ENCODE results near the gene MICAL3. TPM values are rescaled to one million over a fixed set of nuclear protein-coding genes. Genes with fewer than 3 reads are reported as not detected.
"Not testable (repeated sequence)": the region's sequence is repeated elsewhere in the genome, so short reads cannot be mapped to it uniquely, and the experiment has no call there.

Gene MICAL3
- total RNA-seq, 1 donor from 2014 or later: 47.5 TPM

GRCh38 chr22:18059094-18059417, 34.7 kb upstream of the MICAL3 start:
- no peak for DNase-seq (ENCODE audit: low read depth)
- H3K4me3 ChIP-seq (ENCODE audit: low read depth, low read length): no peak overlapping the region
- TF ChIP-seq, protein P1, sequence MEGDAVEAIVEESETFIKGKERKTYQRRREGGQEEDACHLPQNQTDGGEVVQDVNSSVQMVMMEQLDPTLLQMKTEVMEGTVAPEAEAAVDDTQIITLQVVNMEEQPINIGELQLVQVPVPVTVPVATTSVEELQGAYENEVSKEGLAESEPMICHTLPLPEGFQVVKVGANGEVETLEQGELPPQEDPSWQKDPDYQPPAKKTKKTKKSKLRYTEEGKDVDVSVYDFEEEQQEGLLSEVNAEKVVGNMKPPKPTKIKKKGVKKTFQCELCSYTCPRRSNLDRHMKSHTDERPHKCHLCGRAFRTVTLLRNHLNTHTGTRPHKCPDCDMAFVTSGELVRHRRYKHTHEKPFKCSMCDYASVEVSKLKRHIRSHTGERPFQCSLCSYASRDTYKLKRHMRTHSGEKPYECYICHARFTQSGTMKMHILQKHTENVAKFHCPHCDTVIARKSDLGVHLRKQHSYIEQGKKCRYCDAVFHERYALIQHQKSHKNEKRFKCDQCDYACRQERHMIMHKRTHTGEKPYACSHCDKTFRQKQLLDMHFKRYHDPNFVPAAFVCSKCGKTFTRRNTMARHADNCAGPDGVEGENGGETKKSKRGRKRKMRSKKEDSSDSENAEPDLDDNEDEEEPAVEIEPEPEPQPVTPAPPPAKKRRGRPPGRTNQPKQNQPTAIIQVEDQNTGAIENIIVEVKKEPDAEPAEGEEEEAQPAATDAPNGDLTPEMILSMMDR (conservative IDR thresholded peaks at IDR 0.05; ENCODE audit: low read depth, low read length): no peak

DNA sequence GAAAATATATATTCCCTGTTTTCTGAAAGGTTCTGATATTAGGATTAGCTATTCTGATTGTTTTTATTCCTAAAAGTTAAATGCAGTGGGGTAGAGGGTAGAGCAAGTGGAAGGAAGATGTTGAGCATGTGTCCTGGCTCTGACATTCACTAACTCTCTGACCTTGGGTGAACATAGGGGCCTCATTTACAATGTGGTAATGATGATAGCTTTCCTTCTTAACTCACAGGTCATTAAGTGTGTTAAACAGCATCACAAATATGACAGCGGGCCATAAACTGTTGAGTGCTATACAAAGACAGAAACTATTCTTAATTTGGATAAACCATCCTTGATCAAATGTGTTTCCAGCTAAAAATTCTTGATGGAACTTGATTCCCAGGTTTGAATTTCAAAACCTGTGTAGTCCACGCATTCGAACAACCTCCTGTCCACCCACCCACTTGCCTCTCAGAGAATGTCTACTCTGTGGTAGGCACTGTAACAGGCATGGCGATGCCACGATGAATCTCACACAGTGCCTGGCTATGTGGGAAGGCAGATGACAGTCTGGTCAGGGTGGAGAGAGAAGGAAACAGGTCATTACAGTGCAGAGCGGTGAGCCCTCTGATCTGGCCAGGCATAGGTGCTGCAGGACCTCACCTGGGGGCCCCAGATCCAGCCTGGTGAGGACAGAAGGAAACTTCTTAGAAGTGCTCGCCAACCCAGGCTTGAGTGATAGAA, 34.2 kb upstream of the MICAL3 start:
- TF ChIP-seq, protein P1 (conservative IDR thresholded peaks at IDR 0.05; ENCODE audit: low read depth, low read length): no peak
- H3K4me3 ChIP-seq (ENCODE audit: low read depth, low read length): no peak overlapping the region
- no peak for DNase-seq (ENCODE audit: low read depth)

DNA sequence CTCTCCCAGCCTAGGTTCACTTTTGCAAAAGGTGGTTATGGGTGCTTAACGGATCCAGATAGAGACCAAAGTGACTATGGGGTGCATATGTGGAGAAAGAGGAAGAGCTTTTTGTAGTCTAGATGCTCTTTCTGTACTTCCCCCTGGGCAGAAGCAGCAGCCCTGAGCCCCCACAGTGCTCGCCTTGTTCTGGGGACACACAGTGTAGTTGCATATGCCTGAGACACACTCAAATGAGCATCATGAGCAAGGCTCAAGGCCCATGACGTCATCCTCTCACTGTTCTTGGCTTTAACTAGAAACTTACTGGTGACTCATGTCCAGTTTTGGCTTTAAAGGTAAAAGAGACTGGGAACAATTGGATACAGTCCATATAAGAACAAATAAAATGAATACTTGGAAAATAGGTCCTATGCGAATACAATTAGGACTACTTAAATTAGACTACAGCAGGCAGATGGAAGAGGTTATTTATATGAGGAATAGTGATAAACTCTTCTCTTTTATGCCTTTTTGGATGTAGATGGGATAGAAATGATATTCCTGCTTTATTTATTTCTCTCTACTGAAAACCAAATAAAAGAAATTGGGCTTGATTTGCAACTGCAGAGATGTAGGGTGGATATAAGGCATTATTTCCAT, 33.3 kb upstream of the MICAL3 start:
- TF ChIP-seq, protein P1 (conservative IDR thresholded peaks at IDR 0.05; ENCODE audit: low read depth, low read length): no peak

DNA sequence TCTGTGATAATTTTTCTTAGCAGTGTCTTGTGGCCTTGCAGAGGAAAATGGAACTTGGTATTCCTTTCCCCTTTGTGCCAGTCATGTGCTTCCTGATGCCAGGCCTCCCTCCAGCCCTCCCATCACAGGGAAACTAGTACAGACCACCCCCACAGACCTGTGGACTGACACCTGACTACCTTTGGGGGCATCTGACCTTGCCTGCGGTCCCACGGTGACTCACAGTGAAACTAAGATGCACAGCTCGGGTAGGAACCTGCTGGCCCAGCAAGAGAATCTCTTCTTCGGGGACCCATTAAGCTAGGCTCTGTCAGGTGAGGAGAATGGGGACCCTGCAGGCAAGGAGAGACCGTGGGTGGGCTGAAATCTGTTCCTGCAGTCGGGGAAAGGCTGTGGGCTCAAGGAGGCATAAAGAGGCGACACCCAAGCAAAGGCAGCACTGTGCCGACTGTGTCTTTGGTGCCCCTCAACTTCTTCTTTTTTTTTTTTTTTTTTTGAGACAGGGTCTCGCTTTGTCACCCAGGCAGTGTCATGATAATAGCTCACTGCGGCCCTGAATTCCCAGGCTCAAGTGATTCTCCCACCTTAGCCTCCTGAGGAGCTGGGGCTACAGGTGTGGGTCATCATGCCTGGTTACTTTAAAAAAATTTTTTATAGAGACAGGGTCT, 32.6 kb upstream of the MICAL3 start:
- TF ChIP-seq, protein P1 (conservative IDR thresholded peaks at IDR 0.05; ENCODE audit: low read depth, low read length): no peak
- no peak for DNase-seq (ENCODE audit: low read depth)
- no peak overlapping the region for H3K4me3 ChIP-seq (ENCODE audit: low read depth, low read length)

More for the DNA sequence above, 33.3 kb upstream of the MICAL3 start:
- H3K4me3 ChIP-seq (ENCODE audit: low read depth, low read length): no peak overlapping the region
- peak; percentile 96 for DNase-seq (ENCODE audit: low read depth)

DNA sequence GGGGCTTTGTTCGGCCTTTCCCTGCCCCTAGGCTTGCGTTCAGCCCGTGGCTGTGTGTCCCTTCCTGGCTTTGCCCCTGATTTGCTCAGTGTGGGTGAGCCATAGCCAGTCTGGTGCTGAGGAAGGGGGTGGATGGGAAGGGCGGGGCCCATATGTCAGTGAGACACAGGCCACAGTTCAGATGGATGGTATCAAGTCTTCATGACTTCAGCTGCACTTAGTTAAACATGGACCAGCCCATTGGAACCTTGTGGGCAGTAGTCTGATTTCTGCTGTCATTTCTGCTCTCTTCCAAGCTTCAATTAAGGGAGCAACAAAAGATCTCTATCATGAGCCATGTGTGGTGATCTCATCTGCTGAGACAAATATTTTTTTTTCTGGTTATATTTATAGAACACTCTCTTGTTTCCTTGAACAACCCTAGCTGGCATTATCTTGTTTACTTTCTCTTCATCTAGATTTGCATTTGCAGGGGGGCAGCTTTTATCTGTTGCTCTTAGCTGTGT, 31.9 kb upstream of the MICAL3 start:
- H3K4me3 ChIP-seq (ENCODE audit: low read depth, low read length): no peak overlapping the region
- TF ChIP-seq, protein P1 (conservative IDR thresholded peaks at IDR 0.05; ENCODE audit: low read depth, low read length): no peak
- DNase-seq (ENCODE audit: low read depth): no peak

DNA sequence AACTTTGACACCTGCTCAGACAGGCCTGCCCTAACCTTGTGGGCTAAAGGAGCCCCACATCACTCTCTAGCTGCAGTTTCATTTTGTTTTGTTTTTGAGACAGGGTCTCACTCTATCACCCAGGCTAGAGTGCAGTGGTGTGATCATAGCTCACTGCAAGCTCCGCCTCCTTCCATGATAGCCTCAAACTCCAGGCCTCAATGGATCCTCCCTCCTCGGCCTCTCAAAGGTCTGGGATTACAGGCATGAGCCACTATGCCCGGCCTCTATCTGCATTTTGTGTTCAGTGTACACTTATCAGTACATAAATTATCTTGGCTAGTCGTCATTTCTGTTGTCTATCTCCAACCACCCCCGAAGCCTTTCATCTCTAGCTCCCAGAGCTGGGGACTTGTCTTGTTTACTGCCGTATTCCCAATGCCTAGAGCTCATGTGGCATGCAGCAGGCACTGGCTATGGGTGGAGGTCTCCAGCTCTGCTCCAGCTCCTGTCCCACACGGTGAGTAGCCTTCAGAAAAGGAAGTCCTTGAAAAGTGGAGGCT, 31.3 kb upstream of the MICAL3 start:
- TF ChIP-seq, protein P1 (conservative IDR thresholded peaks at IDR 0.05; ENCODE audit: low read depth, low read length): no peak
- no peak for DNase-seq (ENCODE audit: low read depth)
- H3K4me3 ChIP-seq (ENCODE audit: low read depth, low read length): no peak overlapping the region

GRCh38 chr22:18053216-18053946, 29.0 kb upstream of the MICAL3 start:
- not testable (repeated sequence) for DNase-seq (ENCODE audit: low read depth); H3K4me3 ChIP-seq (ENCODE audit: low read depth, low read length)

DNA sequence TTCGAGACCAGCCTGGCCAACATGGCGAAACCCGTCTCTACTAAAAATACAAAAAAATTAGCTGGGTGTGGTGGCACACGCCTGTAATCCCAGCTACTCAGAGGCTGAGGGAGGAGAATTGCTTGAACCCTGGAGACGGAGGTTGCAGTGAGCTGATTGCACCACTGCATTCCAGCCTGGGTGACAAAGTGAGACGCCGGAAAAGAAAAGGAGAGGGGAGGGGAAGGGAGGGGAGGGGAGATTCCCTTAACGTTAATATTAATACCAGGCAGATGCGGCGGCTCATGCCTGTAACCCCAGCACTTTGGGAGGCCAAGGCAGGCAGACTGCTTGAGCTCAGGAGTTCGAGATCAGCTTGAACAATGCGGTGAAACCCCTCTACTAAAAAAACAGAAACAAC, 26.8 kb upstream of the MICAL3 start:
- DNase-seq (ENCODE audit: low read depth); H3K4me3 ChIP-seq (ENCODE audit: low read depth, low read length): not testable (repeated sequence)
